ENCODE data around the gene CHD5.

The CHD5 gene

GRCh38 chr1:6223617-6224016, 43.5 kb upstream of the CHD5 start:
- Histone ChIP-seq H3K27ac (ENCODE audit: low read length) (no peak overlapping the region), H3K9me3 (replicated peaks; ENCODE audit: insufficient read depth, low read length) (no peaks in the 10 kb centered on the region), H3K4me3 (ENCODE audit: low read length) (no peak overlapping the region), H3K4me1 (ENCODE audit: low read length) (no peaks in the 10 kb centered on the region), H3K36me3 (replicated peaks; ENCODE audit: insufficient read depth, low read length) (peaks cover 15% of the 10 kb centered on the region), H3F3A (ENCODE audit: insufficient read depth, low read length) (no peaks in the 10 kb centered on the region), H3K4me2 (ENCODE audit: low read depth, low read length) (no peak overlapping the region), H3K79me2 (ENCODE audit: low read length) (peaks cover 4% of the 10 kb centered on the region; the same call in 1 of the 2 replicates), H3K27me3 (replicated peaks; ENCODE audit: insufficient read depth, low read length) (no peaks in the 10 kb centered on the region), H2AFZ (ENCODE audit: low read length) (no peak overlapping the region), H3K9me2 (replicated peaks; ENCODE audit: insufficient read depth, low read length) (no peaks in the 10 kb centered on the region), H3K9ac (ENCODE audit: low read length) (no peak overlapping the region), H4K20me1 (ENCODE audit: insufficient read depth, low read length) (no peaks in the 10 kb centered on the region)
- TF ChIP-seq, protein P1, sequence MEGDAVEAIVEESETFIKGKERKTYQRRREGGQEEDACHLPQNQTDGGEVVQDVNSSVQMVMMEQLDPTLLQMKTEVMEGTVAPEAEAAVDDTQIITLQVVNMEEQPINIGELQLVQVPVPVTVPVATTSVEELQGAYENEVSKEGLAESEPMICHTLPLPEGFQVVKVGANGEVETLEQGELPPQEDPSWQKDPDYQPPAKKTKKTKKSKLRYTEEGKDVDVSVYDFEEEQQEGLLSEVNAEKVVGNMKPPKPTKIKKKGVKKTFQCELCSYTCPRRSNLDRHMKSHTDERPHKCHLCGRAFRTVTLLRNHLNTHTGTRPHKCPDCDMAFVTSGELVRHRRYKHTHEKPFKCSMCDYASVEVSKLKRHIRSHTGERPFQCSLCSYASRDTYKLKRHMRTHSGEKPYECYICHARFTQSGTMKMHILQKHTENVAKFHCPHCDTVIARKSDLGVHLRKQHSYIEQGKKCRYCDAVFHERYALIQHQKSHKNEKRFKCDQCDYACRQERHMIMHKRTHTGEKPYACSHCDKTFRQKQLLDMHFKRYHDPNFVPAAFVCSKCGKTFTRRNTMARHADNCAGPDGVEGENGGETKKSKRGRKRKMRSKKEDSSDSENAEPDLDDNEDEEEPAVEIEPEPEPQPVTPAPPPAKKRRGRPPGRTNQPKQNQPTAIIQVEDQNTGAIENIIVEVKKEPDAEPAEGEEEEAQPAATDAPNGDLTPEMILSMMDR (IDR thresholded peaks at IDR 0.05; ENCODE audit: low read length) = no peak
- TF ChIP-seq EZH2 (optimal IDR thresholded peaks at IDR 0.05; ENCODE audit: low read depth, low read length) = no peak
- no peak for TF ChIP-seq EZH2phosphoT487 (IDR thresholded peaks at IDR 0.05; ENCODE audit: low read length)
- DNase-seq = no peak

DNA sequence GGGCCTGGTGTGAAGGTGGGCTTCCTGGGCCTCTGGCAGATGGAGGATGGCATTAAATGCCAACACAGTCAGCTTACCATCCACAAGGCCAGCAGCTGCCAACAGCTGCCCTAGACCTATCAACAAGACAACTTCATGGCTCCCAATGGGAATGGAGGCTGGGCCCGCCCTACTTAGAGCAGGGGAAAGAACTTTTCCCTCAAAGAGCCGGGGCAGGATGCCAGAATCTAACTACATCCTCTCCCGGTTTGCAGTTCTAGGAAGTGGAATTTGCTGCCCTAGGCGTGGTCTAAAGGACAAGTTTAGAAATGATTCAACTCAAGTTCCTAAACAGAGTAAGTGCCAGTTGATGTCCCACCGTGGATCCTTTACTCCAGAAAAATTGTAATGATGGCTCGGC, 42.5 kb upstream of the CHD5 start:
- H2AFZ ChIP-seq (ENCODE audit: low read length) = no peak overlapping the region
- no peaks in the 10 kb centered on the region for H3F3A ChIP-seq (ENCODE audit: insufficient read depth, low read length)
- TF ChIP-seq, protein P1 (IDR thresholded peaks at IDR 0.05; ENCODE audit: low read length) = no peak
- no peak for TF ChIP-seq EZH2 (optimal IDR thresholded peaks at IDR 0.05; ENCODE audit: low read depth, low read length)
- no peak for TF ChIP-seq EZH2phosphoT487 (IDR thresholded peaks at IDR 0.05; ENCODE audit: low read length)
- no peaks in the 10 kb centered on the region for H3K4me1 ChIP-seq (ENCODE audit: low read length)
- H3K4me2 ChIP-seq (ENCODE audit: low read depth, low read length) = no peak overlapping the region
- no peaks in the 10 kb centered on the region for H3K27me3 ChIP-seq (replicated peaks; ENCODE audit: insufficient read depth, low read length)
- no peak overlapping the region for H3K27ac ChIP-seq (ENCODE audit: low read length)
- H3K9me2 ChIP-seq (replicated peaks; ENCODE audit: insufficient read depth, low read length) = no peaks in the 10 kb centered on the region
- DNase-seq = no peak
- H3K4me3 ChIP-seq (ENCODE audit: low read length) = no peak overlapping the region
- no peaks in the 10 kb centered on the region for H4K20me1 ChIP-seq (ENCODE audit: insufficient read depth, low read length)
- H3K9ac ChIP-seq (ENCODE audit: low read length) = no peak overlapping the region
- no peaks in the 10 kb centered on the region for H3K9me3 ChIP-seq (replicated peaks; ENCODE audit: insufficient read depth, low read length)
- peaks cover 15% of the 10 kb centered on the region for H3K36me3 ChIP-seq (replicated peaks; ENCODE audit: insufficient read depth, low read length)
- H3K79me2 ChIP-seq (ENCODE audit: low read length) = peaks cover 4% of the 10 kb centered on the region; the same call in 1 of the 2 replicates

DNA sequence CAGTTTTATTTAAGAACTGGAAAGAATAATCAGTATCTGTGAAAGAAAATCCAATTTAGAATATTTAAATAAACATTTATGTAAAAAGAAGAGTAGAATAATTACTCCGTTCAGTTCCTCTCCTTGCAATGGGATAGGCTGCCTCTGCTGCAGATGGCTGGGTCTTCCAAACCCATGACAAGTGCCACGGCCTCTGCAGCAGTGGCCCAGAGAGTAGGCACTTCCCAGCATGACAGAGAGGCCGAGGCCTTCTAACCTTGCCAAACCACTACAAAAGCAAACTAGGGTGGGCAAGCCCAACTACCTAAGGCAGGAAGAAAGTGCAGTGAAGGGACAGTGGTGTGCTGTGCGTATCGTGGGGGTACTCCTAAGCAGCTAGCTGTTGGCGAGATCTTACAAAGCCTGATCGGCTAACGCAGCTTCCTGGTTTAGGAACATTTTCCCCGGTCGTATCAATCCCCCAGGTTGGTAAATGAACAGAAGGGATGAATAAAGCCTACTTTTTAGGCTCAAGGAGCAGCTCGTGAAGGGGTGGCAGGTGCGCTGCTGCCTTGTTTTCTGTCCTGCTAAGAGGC, 41.2 kb upstream of the CHD5 start:
- H3K36me3 ChIP-seq (replicated peaks; ENCODE audit: insufficient read depth, low read length) = peaks cover 15% of the 10 kb centered on the region
- H3K27ac ChIP-seq (ENCODE audit: low read length) = no peak overlapping the region
- H3K79me2 ChIP-seq (ENCODE audit: low read length) = no peaks in the 10 kb centered on the region
- no peak overlapping the region for H3K4me2 ChIP-seq (ENCODE audit: low read depth, low read length)
- H3K9me2 ChIP-seq (replicated peaks; ENCODE audit: insufficient read depth, low read length) = no peaks in the 10 kb centered on the region
- H3K4me1 ChIP-seq (ENCODE audit: low read length) = no peaks in the 10 kb centered on the region
- H4K20me1 ChIP-seq (ENCODE audit: insufficient read depth, low read length) = no peaks in the 10 kb centered on the region
- H3K9ac ChIP-seq (ENCODE audit: low read length) = no peak overlapping the region
- H3F3A ChIP-seq (ENCODE audit: insufficient read depth, low read length) = no peaks in the 10 kb centered on the region
- no peaks in the 10 kb centered on the region for H3K27me3 ChIP-seq (replicated peaks; ENCODE audit: insufficient read depth, low read length)
- no peak for DNase-seq
- TF ChIP-seq, protein P1 (IDR thresholded peaks at IDR 0.05; ENCODE audit: low read length) = no peak
- TF ChIP-seq EZH2 (optimal IDR thresholded peaks at IDR 0.05; ENCODE audit: low read depth, low read length) = no peak
- TF ChIP-seq EZH2phosphoT487 (IDR thresholded peaks at IDR 0.05; ENCODE audit: low read length) = no peak
- no peak overlapping the region for H3K4me3 ChIP-seq (ENCODE audit: low read length)
- H3K9me3 ChIP-seq (replicated peaks; ENCODE audit: insufficient read depth, low read length) = no peaks in the 10 kb centered on the region
- H2AFZ ChIP-seq (ENCODE audit: low read length) = no peak overlapping the region

Data from MM.1S (cell line).